Hepatocyte (in vitro differentiated cells): ENCODE measurements around the gene MCF2L. TPM values are rescaled to one million over a fixed set of nuclear protein-coding genes. Genes with fewer than 3 reads are reported as not detected.

Experiments used
- DNase-seq: peaks from one replicate; pipeline ENCODE4 v3.0.0-alpha.2; 2016; ENCODE audit warnings: low spot score
- H2AFZ ChIP-seq: fragments of 200-600 bp; sonication (generic); 2 replicates; pipeline ENCODE4 v1.6.0; 2016; ENCODE audit warnings: antibody characterized with exemption, mild to moderate bottlenecking
- H3K27ac ChIP-seq: fragments of 200-600 bp; sonication (generic); 2 replicates; pipeline ENCODE4 v1.5.1; 2016; ENCODE audit warnings: mild to moderate bottlenecking
- H3K27me3 ChIP-seq: fragments of 200-600 bp; sonication (generic); 2 replicates; pipeline ENCODE4 v1.6.1; 2016
- H3K36me3 ChIP-seq: fragments of 200-600 bp; sonication (generic); replicated peaks from 2 replicates; pipeline ENCODE4 v1.5.1; 2016; ENCODE audit warnings: low read depth; ENCODE audit not compliant: insufficient read depth
- H3K4me1 ChIP-seq: fragments of 200-600 bp; sonication (generic); 2 replicates; pipeline ENCODE4 v1.5.1; 2016; ENCODE audit warnings: mild to moderate bottlenecking, moderate library complexity; ENCODE audit not compliant: insufficient read depth
- H3K4me2 ChIP-seq: fragments of 200-600 bp; sonication (generic); 2 replicates; pipeline ENCODE4 v1.6.0; 2016
- H3K4me3 ChIP-seq: fragments of 200-600 bp; sonication (generic); 2 replicates; pipeline ENCODE4 v1.5.1; 2016; ENCODE audit warnings: mild to moderate bottlenecking
- H3K79me2 ChIP-seq: fragments of 200-600 bp; sonication (generic); 2 replicates; pipeline ENCODE4 v1.6.0; 2017; ENCODE audit warnings: mild to moderate bottlenecking
- H3K9me2 ChIP-seq: fragments of 200-600 bp; sonication (generic); replicated peaks from 2 replicates; pipeline ENCODE4 v1.6.0; 2017; ENCODE audit warnings: mild to moderate bottlenecking; ENCODE audit not compliant: insufficient read depth
- H3K9me3 ChIP-seq: fragments of 200-600 bp; sonication (generic); 2 replicates; pipeline ENCODE4 v1.5.1; 2016; ENCODE audit warnings: low read depth, mild to moderate bottlenecking
- H4K20me1 ChIP-seq: fragments of 200-600 bp; sonication (generic); 2 replicates; pipeline ENCODE4 v1.6.0; 2016; ENCODE audit warnings: mild to moderate bottlenecking; ENCODE audit not compliant: insufficient read depth, poor library complexity, severe bottlenecking
- CTCF ChIP-seq: fragments of 200-600 bp; sonication (generic); IDR thresholded peaks from 2 replicates; pipeline ENCODE4 v1.5.1; 2016; ENCODE audit warnings: antibody characterized with exemption, mild to moderate bottlenecking; ENCODE audit not compliant: poor library complexity
- EZH2 ChIP-seq: fragments of 200-600 bp; sonication (generic); IDR thresholded peaks from 2 replicates; pipeline ENCODE4 v1.6.1; 2016; ENCODE audit warnings: antibody characterized with exemption, mild to moderate bottlenecking, borderline replicate concordance
- EZH2phosphoT487 ChIP-seq: fragments of 200-600 bp; sonication (generic); IDR thresholded peaks from one replicate; pipeline ENCODE4 v1.6.1; 2018; ENCODE audit warnings: antibody characterized with exemption, mild to moderate bottlenecking, low read depth, moderate library complexity; ENCODE audit not compliant: unreplicated experiment, severe bottlenecking
- WGBS: methylation state at CpG from one replicate; pipeline ENCODE4 v1.1.6; 2016; ENCODE audit warnings: low lambda C conversion rate; ENCODE audit errors: missing lambda C conversion rate; 5-methylcytosine and 5-hydroxymethylcytosine counted together
- polyA plus RNA-seq: library from polyadenylated mRNA; unstranded; fragments of >200 nt; fragmentation: Nextera tagmentation; extraction: Ambion mirVana; gene quantifications from 2 replicates; pipeline ENCODE4 v1.2.1, GENCODE V29; 2016
- total RNA-seq: library from RNA; depleted of rRNA; stranded (reverse); fragments of >200 nt; gene quantifications from 2 replicates; pipeline ENCODE4 v1.2.3, GENCODE V29; 2014

The MCF2L gene
- total and polyA plus RNA-seq, 2 experiments from 2014 or later, result 11.1 to 22.4 TPM

GRCh38 chr13:113066142-113066455 is 97.1 kb downstream of the MCF2L start:
- Histone ChIP-seq H3K27ac (no peak overlapping the region), H3K36me3 (no peaks in the 10 kb centered on the region), H3K79me2 (no peaks in the 10 kb centered on the region), H3K9me2 (no peaks in the 10 kb centered on the region), H3K27me3 (no peaks in the 10 kb centered on the region), H3K4me1 (no peaks in the 10 kb centered on the region), H4K20me1 (no peaks in the 10 kb centered on the region), H2AFZ (no peak overlapping the region), H3K4me2 (no peak overlapping the region), H3K9me3 (no peaks in the 10 kb centered on the region), H3K4me3 (no peak overlapping the region)
- 90% methylated on average over 10 of the region's 10 CpGs for WGBS
- no peak for TF ChIP-seq EZH2phosphoT487
- no peak for TF ChIP-seq EZH2
- TF ChIP-seq CTCF, result no peak
- no peak for DNase-seq

- Histone ChIP-seq H3K4me1 (no peaks in the 10 kb centered on the region), H3K27ac (no peak overlapping the region), H3K79me2 (no peaks in the 10 kb centered on the region), H2AFZ (no peak overlapping the region), H3K27me3 (no peaks in the 10 kb centered on the region), H3K9me3 (no peaks in the 10 kb centered on the region), H4K20me1 (no peaks in the 10 kb centered on the region), H3K4me2 (no peak overlapping the region), H3K36me3 (no peaks in the 10 kb centered on the region), H3K4me3 (no peak overlapping the region), H3K9me2 (no peaks in the 10 kb centered on the region)
- no peak for TF ChIP-seq CTCF
- no peak for TF ChIP-seq EZH2phosphoT487
- TF ChIP-seq EZH2, result no peak
- no peak for DNase-seq
- WGBS, result 94% methylated on average over 14 of the region's 19 CpGs
These were observed 97.7 kb downstream of the MCF2L start for GRCh38 chr13:113066746-113067145.

GRCh38 chr13:113069861-113070805 is 101.1 kb downstream of the MCF2L start:
- no peaks in the 10 kb centered on the region for H3K9me3 ChIP-seq
- H3K4me3 ChIP-seq, result no peak overlapping the region
- TF ChIP-seq EZH2phosphoT487 (no peak), CTCF (no peak), EZH2 (no peak)
- H3K9me2 ChIP-seq, result no peaks in the 10 kb centered on the region
- no peaks in the 10 kb centered on the region for H3K36me3 ChIP-seq
- H3K4me2 ChIP-seq, result no peak overlapping the region
- no peak overlapping the region for H2AFZ ChIP-seq
- H4K20me1 ChIP-seq, result no peaks in the 10 kb centered on the region
- H3K27me3 ChIP-seq, result no peaks in the 10 kb centered on the region
- no peaks in the 10 kb centered on the region for H3K79me2 ChIP-seq
- H3K4me1 ChIP-seq, result no peaks in the 10 kb centered on the region
- no peak for DNase-seq
- WGBS, result 85% methylated on average over 41 of the region's 41 CpGs
- no peak overlapping the region for H3K27ac ChIP-seq
